RWPE2 (cell line): ENCODE data around the gene CELA3B.

Experiments used
- ATAC-seq: fragments of 200-7000 bp; cut with Tn5 transposase; 3 replicates; pipeline ENCODE4 v1.9.1; 2021; ENCODE audit warnings: low read depth
- DNase-seq: peaks from one replicate; pipeline ENCODE4 v3.0.0-alpha.2; 2020; ENCODE audit warnings: low spot score
- H3K27ac ChIP-seq: fragments of 450-650 bp; 2 replicates; pipeline ENCODE4 v1.5.1; 2017; ENCODE audit warnings: mild to moderate bottlenecking; ENCODE audit not compliant: poor library complexity, severe bottlenecking
- H3K27me3 ChIP-seq: fragments of 250-450 bp; sonication (Bioruptor Pico); 2 replicates; pipeline ENCODE4 v1.5.1; 2021; ENCODE audit warnings: mild to moderate bottlenecking, moderate library complexity; ENCODE audit not compliant: insufficient read depth, poor library complexity, severe bottlenecking
- H3K36me3 ChIP-seq: fragments of 250-450 bp; sonication (Bioruptor Pico); 2 replicates; pipeline ENCODE4 v1.5.1; 2020; ENCODE audit warnings: low read depth, mild to moderate bottlenecking, moderate library complexity
- H3K4me1 ChIP-seq: fragments of 250-450 bp; sonication (Bioruptor Pico); 2 replicates; pipeline ENCODE4 v1.5.1; 2021; ENCODE audit warnings: mild to moderate bottlenecking, moderate library complexity; ENCODE audit not compliant: insufficient read depth, poor library complexity, severe bottlenecking
- H3K4me3 ChIP-seq: fragments of 250-450 bp; sonication (Bioruptor Pico); 2 replicates; pipeline ENCODE4 v1.5.1; 2021; ENCODE audit warnings: mild to moderate bottlenecking, moderate library complexity; ENCODE audit not compliant: severe bottlenecking
- H3K9me3 ChIP-seq: fragments of 250-450 bp; sonication (Bioruptor Pico); 2 replicates; pipeline ENCODE4 v1.5.1; 2021; ENCODE audit warnings: mild to moderate bottlenecking, moderate library complexity; ENCODE audit not compliant: severe bottlenecking
- CTCF ChIP-seq: fragments of 450-650 bp; IDR thresholded peaks from one replicate; pipeline ENCODE4 v1.5.1; 2017; ENCODE audit warnings: mild to moderate bottlenecking, moderate library complexity; ENCODE audit not compliant: poor library complexity, severe bottlenecking

CELA3B gene

DNA sequence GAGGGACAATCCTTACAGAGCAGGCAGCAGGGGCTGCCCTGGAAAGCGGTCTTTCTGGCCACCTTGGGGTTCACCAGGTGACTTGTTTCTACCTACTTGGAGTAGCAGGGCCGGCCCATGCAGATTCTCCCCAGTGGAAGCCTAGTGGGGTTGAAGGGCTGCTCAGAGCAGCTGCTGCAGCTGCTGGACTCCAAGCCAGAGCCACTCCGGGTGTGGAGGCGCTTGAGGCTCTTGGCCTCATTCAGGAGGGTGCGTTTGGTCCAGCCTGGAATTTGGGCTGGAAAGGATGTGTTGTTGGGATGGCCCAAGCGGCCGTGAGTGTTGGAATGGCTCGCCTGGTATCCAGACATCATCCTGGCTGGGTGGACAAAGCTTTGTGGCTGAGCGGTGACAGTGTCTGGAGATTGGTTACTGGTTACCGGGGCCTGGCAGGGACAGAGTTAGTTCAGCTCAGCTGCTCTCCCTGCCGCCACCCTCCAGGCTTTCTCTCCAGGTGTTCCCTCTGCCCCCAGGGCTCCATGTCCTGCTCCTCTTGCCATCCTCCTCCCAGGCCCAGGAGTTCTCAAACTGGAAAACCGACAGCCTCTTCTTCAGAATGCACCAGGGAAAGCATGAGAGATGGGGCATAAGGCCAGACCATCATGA lies 25.5 kb upstream of the CELA3B start:
- ATAC-seq = no peak
- Histone ChIP-seq H3K4me3 (no peak overlapping the region), H3K27ac (no peak overlapping the region), H3K36me3 (no peaks in the 10 kb centered on the region), H3K27me3 (no peaks in the 10 kb centered on the region), H3K4me1 (peaks cover 11% of the 10 kb centered on the region), H3K9me3 (no peaks in the 10 kb centered on the region)
- TF ChIP-seq CTCF = no peak
- no peak for DNase-seq

DNA sequence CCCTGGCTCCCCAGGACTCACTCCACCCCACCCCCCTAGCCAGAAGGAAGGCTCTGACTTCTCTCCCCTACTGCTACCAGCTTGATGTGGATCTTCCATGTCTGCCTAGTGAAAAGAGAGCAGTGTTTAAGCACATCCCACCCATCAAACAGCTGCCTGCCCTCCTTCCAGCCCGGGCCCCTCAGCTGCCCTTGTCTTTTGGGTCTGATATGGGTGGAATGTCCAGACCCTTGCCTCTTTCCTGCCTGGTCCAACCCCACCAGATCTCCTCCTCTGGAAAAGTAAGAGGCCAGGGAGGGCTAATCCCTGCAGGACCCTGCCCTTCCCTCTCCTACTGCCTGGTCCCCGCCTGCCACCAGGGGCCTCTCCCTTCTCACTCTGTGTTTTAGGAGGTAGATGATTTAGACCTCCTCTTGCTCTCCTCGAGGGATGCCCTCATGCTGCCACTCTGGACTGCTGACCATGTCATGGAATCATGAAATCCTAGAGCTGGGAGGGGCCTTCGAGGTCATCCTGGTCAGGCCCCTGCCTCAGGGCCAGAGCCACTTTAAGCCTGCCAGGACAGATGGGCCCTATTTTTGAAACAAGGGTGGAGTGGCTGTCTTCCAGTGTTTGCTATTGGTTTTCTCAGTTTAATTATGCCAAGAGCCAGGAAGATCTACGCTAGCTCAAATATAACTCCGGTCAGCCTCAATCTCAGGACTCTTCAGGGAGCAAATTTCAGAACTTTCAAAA lies 23.9 kb upstream of the CELA3B start:
- no peak overlapping the region for H3K4me3 ChIP-seq
- H3K9me3 ChIP-seq = no peaks in the 10 kb centered on the region
- no peaks in the 10 kb centered on the region for H3K36me3 ChIP-seq
- no peak overlapping the region for H3K27ac ChIP-seq
- H3K4me1 ChIP-seq = peaks cover 23% of the 10 kb centered on the region
- H3K27me3 ChIP-seq = no peaks in the 10 kb centered on the region
- ATAC-seq (no peak), DNase-seq (no peak)
- no peak for TF ChIP-seq CTCF

DNA sequence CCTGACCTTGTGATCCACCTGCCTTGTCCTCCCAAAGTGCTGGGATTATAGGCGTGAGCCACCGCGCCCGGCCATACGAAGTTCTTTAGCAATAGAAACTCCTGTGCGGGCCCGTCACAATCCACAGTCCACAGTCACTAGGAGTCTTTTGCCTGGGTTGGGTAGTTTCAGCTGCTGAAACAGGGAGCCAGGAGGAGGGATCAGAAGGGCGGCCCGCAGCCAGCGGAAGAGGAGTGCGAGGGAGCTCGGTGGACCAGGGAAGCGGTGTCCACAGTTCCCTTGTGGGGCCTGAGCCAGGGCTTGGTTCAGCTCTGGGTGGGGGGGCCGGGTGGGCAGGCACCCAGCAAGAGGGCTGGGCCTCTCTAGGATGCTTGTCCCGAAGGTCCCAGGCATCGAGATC lies 21.8 kb upstream of the CELA3B start:
- Histone ChIP-seq H3K9me3 (no peaks in the 10 kb centered on the region), H3K36me3 (no peaks in the 10 kb centered on the region), H3K27me3 (no peaks in the 10 kb centered on the region), H3K4me3 (no peak overlapping the region), H3K27ac (peak overlapping the region; percentile 70), H3K4me1 (peaks cover 23% of the 10 kb centered on the region)
- TF ChIP-seq CTCF = no peak
- DNase-seq (no peak), ATAC-seq (no peak)

- H3K27me3 ChIP-seq = no peaks in the 10 kb centered on the region
- no peak for TF ChIP-seq CTCF
- peak; percentile 19; the same call in 1 of the 3 replicates for ATAC-seq
- no peak overlapping the region for H3K4me3 ChIP-seq
- H3K27ac ChIP-seq = peak overlapping the region; percentile 70
- no peak for DNase-seq
- H3K9me3 ChIP-seq = no peaks in the 10 kb centered on the region
- peaks cover 23% of the 10 kb centered on the region for H3K4me1 ChIP-seq
- H3K36me3 ChIP-seq = no peaks in the 10 kb centered on the region
These were observed 21.1 kb upstream of the CELA3B start for GRCh38 chr1:21955501-21956281.
